GM12891 (cell line): ENCODE results near the gene MMP3.

Experiments
- POLR2A ChIP-seq: IDR thresholded peaks from 2 replicates; pipeline ENCODE4 v1.6.1; 2011; ENCODE audit warnings: low read depth, low read length, control low read depth
- POLR2AphosphoS5 ChIP-seq: IDR thresholded peaks from 2 replicates; pipeline ENCODE4 v1.6.1; 2011; ENCODE audit warnings: low read depth, low read length, control low read depth

DNA sequence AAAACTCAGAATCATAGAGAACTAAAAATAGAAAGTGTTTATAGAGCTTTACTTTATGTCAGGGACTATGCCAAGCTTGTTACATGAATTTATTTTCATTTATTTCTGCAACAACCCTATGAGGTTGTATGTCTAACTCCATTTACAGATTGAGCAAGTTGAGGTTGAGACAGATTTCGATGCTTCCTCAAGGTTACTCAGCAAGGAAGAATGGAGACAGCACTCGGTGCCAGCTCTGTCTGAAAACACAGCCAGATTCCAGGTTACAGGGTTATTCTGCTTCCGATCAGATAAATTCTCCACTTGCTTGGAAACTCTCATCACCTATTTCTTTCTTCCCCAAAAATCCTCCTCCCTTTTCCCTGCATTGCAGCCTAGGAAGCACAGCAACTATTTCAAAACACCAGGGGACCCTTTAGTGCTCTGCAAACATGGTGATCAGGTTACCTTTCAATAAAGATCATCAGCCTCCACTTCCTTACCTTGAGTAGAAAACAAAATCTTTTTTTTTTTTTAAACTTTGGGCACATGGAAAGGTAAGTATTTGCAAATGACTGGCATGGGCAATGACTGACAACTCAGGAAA lies 7.0 kb downstream of the MMP3 start:
- TF ChIP-seq POLR2A, result no peak
- no peak for TF ChIP-seq POLR2AphosphoS5
